SU-DHL-6 (cell line): ENCODE results near the gene KCNMB2.

Experiments
- CTCF ChIP-seq: fragments of 200-600 bp; sonication (generic); IDR thresholded peaks from one replicate; pipeline ENCODE4 v1.5.1; 2017; ENCODE audit warnings: antibody characterized with exemption, mild to moderate bottlenecking, low read length, moderate library complexity; ENCODE audit not compliant: insufficient read depth, poor library complexity, severe bottlenecking
- EZH2phosphoT487 ChIP-seq: fragments of 200-600 bp; sonication (generic), shearing (Covaris generic); conservative IDR thresholded peaks from 2 replicates; pipeline ENCODE4 v1.6.1; 2018; ENCODE audit warnings: mild to moderate bottlenecking, antibody characterized with exemption, low read length, moderate library complexity, mixed read lengths

- TF ChIP-seq CTCF (no peak), EZH2phosphoT487 (no peak)
Measured at GRCh38 chr3:178537122-178537705, 978 bp downstream of the KCNMB2 start.
